ENCODE results near the gene DMPK.

DNA sequence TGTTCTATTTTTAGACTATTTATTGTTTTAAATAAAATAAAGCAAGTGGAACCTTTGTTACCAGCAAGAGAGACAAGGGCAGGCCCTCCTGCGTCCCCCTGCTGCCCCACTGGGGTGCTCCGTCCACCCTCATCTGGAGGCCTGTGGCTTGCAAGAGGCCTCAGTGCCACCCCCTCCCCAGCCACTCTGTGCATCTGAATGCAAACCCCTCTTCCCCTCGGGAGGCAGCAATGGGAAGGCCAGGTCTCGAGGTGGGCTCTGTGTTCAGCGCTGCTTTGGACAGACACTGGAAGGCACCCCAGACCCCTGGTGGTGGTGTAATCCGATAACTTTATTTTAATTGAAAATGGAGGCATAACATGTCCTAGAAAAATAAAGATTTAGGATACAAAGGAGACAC, 17.8 kb downstream of the DMPK start:
- TF ChIP-seq, protein P1, sequence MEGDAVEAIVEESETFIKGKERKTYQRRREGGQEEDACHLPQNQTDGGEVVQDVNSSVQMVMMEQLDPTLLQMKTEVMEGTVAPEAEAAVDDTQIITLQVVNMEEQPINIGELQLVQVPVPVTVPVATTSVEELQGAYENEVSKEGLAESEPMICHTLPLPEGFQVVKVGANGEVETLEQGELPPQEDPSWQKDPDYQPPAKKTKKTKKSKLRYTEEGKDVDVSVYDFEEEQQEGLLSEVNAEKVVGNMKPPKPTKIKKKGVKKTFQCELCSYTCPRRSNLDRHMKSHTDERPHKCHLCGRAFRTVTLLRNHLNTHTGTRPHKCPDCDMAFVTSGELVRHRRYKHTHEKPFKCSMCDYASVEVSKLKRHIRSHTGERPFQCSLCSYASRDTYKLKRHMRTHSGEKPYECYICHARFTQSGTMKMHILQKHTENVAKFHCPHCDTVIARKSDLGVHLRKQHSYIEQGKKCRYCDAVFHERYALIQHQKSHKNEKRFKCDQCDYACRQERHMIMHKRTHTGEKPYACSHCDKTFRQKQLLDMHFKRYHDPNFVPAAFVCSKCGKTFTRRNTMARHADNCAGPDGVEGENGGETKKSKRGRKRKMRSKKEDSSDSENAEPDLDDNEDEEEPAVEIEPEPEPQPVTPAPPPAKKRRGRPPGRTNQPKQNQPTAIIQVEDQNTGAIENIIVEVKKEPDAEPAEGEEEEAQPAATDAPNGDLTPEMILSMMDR (IDR thresholded peaks at IDR 0.05), result no peak
- TF ChIP-seq POLR2AphosphoS5 (IDR thresholded peaks at IDR 0.05; ENCODE audit: insufficient read depth in 1 of 2, low read depth in 1 of 2) (no peak), POLR2A (IDR thresholded peaks at IDR 0.05) (no peak)
